ENCODE data around the gene GTF3A.

DNA sequence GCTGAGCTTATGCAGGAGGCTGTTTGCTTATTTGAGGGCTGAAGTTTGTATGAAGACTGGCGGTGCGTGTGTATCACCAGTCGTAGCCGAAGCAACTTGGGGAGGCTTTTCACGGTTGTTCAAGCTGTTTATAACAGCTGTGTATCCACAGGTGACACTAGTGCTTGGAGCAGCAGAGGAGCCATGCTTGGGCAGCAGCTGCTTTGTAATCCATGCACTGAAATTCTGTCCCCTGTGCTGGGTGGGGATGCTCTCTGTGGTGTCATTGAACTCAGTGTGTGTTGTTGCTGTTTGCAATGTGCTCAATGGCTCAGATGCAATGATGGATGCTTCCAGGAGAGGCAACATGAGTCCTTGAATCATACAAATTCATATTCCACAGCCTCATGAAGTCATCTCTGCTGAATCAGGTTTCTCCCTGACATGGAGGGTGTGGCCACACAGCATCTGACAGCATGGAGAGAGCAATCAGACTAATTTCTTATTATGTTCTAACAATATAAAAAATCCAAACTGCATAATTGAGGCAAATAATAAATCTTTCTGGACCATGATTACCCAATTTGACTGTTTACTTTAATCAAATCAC is 18.8 kb upstream of the GTF3A start:
- TF ChIP-seq, protein P1, sequence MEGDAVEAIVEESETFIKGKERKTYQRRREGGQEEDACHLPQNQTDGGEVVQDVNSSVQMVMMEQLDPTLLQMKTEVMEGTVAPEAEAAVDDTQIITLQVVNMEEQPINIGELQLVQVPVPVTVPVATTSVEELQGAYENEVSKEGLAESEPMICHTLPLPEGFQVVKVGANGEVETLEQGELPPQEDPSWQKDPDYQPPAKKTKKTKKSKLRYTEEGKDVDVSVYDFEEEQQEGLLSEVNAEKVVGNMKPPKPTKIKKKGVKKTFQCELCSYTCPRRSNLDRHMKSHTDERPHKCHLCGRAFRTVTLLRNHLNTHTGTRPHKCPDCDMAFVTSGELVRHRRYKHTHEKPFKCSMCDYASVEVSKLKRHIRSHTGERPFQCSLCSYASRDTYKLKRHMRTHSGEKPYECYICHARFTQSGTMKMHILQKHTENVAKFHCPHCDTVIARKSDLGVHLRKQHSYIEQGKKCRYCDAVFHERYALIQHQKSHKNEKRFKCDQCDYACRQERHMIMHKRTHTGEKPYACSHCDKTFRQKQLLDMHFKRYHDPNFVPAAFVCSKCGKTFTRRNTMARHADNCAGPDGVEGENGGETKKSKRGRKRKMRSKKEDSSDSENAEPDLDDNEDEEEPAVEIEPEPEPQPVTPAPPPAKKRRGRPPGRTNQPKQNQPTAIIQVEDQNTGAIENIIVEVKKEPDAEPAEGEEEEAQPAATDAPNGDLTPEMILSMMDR (conservative IDR thresholded peaks at IDR 0.05; ENCODE audit: low read length) = no peak
- TF ChIP-seq EZH2phosphoT487 (IDR thresholded peaks at IDR 0.05; ENCODE audit: borderline replicate concordance, low read depth, low read length) = no peak
